Neural cell (in vitro differentiated cells): Measurements from ENCODE around the gene CD2BP2.

Experiments
- RAD21 ChIP-seq: fragments of 450-650 bp; conservative IDR thresholded peaks from 2 replicates; pipeline ENCODE4 v1.6.1; 2014; ENCODE audit warnings: antibody characterized with exemption, mild to moderate bottlenecking, moderate library complexity
- TF ChIP-seq, protein P1 (sequence below): fragments of 450-650 bp; IDR thresholded peaks from 2 replicates; pipeline ENCODE4 v1.5.1; 2014; ENCODE audit warnings: antibody characterized with exemption, mild to moderate bottlenecking, moderate library complexity; ENCODE audit not compliant: poor library complexity, severe bottlenecking
- TF ChIP-seq, protein P2 (sequence below): IDR thresholded peaks from 2 replicates; pipeline ENCODE4 v1.6.1; 2012; ENCODE audit warnings: borderline replicate concordance

DNA sequence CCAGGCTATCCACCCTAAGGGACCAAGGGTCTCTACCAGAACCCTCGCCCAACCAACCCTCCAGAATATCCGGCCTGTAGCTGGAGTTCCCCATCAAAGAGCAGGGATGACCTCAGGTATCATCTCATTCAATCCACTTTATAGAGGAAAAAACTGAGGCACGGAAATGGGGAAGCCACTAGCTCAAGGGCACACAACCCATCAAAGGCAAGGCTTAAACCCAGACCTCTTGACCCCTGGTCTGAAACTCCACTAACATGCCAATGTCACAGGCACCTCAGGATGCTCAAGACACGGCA, 13.6 kb upstream of the CD2BP2 start:
- TF ChIP-seq, protein P1, sequence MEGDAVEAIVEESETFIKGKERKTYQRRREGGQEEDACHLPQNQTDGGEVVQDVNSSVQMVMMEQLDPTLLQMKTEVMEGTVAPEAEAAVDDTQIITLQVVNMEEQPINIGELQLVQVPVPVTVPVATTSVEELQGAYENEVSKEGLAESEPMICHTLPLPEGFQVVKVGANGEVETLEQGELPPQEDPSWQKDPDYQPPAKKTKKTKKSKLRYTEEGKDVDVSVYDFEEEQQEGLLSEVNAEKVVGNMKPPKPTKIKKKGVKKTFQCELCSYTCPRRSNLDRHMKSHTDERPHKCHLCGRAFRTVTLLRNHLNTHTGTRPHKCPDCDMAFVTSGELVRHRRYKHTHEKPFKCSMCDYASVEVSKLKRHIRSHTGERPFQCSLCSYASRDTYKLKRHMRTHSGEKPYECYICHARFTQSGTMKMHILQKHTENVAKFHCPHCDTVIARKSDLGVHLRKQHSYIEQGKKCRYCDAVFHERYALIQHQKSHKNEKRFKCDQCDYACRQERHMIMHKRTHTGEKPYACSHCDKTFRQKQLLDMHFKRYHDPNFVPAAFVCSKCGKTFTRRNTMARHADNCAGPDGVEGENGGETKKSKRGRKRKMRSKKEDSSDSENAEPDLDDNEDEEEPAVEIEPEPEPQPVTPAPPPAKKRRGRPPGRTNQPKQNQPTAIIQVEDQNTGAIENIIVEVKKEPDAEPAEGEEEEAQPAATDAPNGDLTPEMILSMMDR, result no peak
- no peak for TF ChIP-seq RAD21
- TF ChIP-seq, protein P2, sequence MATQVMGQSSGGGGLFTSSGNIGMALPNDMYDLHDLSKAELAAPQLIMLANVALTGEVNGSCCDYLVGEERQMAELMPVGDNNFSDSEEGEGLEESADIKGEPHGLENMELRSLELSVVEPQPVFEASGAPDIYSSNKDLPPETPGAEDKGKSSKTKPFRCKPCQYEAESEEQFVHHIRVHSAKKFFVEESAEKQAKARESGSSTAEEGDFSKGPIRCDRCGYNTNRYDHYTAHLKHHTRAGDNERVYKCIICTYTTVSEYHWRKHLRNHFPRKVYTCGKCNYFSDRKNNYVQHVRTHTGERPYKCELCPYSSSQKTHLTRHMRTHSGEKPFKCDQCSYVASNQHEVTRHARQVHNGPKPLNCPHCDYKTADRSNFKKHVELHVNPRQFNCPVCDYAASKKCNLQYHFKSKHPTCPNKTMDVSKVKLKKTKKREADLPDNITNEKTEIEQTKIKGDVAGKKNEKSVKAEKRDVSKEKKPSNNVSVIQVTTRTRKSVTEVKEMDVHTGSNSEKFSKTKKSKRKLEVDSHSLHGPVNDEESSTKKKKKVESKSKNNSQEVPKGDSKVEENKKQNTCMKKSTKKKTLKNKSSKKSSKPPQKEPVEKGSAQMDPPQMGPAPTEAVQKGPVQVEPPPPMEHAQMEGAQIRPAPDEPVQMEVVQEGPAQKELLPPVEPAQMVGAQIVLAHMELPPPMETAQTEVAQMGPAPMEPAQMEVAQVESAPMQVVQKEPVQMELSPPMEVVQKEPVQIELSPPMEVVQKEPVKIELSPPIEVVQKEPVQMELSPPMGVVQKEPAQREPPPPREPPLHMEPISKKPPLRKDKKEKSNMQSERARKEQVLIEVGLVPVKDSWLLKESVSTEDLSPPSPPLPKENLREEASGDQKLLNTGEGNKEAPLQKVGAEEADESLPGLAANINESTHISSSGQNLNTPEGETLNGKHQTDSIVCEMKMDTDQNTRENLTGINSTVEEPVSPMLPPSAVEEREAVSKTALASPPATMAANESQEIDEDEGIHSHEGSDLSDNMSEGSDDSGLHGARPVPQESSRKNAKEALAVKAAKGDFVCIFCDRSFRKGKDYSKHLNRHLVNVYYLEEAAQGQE, result no peak
